Stimulated activated CD4-positive, alpha-beta T cell treated with anti-CD3 and anti-CD28 coated beads, TNF-alpha, amount 100 ng/mL, for 4 hours (primary cell): ENCODE data around the gene HMGN1.

Experiments used
- DNase-seq, 3 experiments: peaks; one replicate each; pipeline ENCODE4 v3.0.0-alpha.2; 2020; ENCODE audit warnings: low read depth in 3 of 3

The HMGN1 gene

GRCh38 chr21:39367783-39368182 lies 18.9 kb upstream of the HMGN1 start:
- no peak for DNase-seq

- no peak for DNase-seq
Observed at GRCh38 chr21:39366563-39366962, 17.7 kb upstream of the HMGN1 start.

- DNase-seq, result no peak
Observed at GRCh38 chr21:39364949-39365348, 16.1 kb upstream of the HMGN1 start.

GRCh38 chr21:39363607-39364555 lies 15.0 kb upstream of the HMGN1 start:
- DNase-seq, result no peak

GRCh38 chr21:39362733-39363132 lies 13.8 kb upstream of the HMGN1 start:
- no peak for DNase-seq

- DNase-seq, result no peak
Observed at GRCh38 chr21:39359382-39359781, 10.5 kb upstream of the HMGN1 start.

GRCh38 chr21:39353295-39353694 lies 4.4 kb upstream of the HMGN1 start:
- no peak for DNase-seq

- DNase-seq, result no peak
Observed at GRCh38 chr21:39350094-39351005, 1.5 kb upstream of the HMGN1 start.

- peak; percentile 91 to 93 (median 93) for DNase-seq
Observed at GRCh38 chr21:39349211-39350093, 564 bp upstream of the HMGN1 start.

GRCh38 chr21:39348040-39348354 lies 891 bp downstream of the HMGN1 start:
- DNase-seq, result no peak

GRCh38 chr21:39347537-39347936 lies 1.4 kb downstream of the HMGN1 start:
- no peak for DNase-seq

GRCh38 chr21:39346671-39347331 lies 2.1 kb downstream of the HMGN1 start:
- no peak for DNase-seq

GRCh38 chr21:39346206-39346605 lies 2.7 kb downstream of the HMGN1 start:
- no peak for DNase-seq

GRCh38 chr21:39345440-39345839 lies 3.4 kb downstream of the HMGN1 start:
- DNase-seq, result no peak

GRCh38 chr21:39344848-39345247 lies 4.0 kb downstream of the HMGN1 start:
- DNase-seq, result no peak

- no peak for DNase-seq
Observed at GRCh38 chr21:39341249-39341923, 7.5 kb downstream of the HMGN1 start.

- no peak for DNase-seq
Observed at GRCh38 chr21:39340687-39341086, 8.2 kb downstream of the HMGN1 start.

GRCh38 chr21:39339231-39339630 lies 9.7 kb downstream of the HMGN1 start:
- DNase-seq, result no peak

- DNase-seq, result no peak
Observed at GRCh38 chr21:39336457-39337008, 12.4 kb downstream of the HMGN1 start.

GRCh38 chr21:39334611-39335010 lies 14.3 kb downstream of the HMGN1 start:
- DNase-seq, result no peak
